Measurements from ENCODE around the gene AMOTL1.

The AMOTL1 gene

DNA sequence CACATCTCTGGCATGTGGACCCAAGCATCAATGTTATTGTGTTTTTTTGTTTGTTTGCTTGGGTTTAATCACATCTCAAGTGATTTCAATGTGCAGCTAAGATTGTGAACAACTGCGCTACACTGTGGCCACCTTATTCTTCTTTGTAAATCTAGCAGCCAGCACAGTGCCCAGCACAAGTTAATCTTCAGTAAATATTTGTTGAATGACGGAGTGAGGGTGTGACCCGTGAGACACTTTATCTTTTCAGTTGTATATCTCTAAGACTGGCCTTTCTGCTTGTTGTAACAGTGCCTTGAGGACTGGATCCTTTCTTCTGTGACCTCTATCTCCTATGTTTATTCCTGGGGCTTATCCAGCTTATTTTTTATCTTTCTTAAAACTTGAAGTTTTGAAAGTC is 21.4 kb upstream of the AMOTL1 start:
- no peak for DNase-seq (ENCODE audit: low read depth)

DNA sequence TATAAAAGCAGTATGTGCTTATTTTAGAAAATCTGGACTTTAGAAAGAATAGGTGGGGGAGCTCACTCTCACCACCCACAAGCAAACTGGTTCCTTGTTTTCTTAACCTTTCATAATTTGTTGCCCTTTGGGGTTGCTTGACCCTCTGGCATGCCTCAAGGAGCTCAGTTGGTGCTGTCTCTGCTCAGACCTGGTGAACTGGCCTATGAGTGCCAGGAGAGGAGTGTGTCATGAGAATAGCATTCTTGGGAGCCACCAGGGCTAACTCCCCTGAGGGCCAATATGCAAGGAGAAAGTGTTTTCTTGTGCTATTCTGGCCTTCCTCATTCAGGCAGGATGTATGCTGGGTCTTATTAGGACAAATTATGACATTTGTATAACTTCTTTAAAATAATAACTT is 21.0 kb upstream of the AMOTL1 start:
- DNase-seq (ENCODE audit: low read depth) = no peak

- DNase-seq (ENCODE audit: low read depth) = no peak
These were observed 20.5 kb upstream of the AMOTL1 start for GRCh38 chr11:94747601-94748041.

DNA sequence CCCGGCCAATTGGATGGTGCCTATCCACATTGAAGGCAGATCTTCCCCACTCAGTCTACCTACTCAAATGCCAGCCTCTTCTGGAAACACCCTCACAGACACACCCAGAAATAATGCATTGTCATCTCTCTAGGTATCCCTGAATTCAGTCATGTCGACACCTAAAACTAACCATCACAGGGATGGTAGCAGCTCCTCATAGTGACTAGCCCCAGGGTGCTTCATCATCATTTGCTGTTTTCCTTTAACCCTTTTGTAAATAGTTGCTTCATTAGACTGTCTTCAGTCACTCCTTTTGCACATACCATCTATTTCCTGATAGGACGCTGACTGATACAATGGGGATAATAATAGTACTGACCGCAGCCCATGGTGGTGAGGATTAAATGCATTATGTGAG is 18.8 kb upstream of the AMOTL1 start:
- no peak for DNase-seq (ENCODE audit: low read depth)

DNA sequence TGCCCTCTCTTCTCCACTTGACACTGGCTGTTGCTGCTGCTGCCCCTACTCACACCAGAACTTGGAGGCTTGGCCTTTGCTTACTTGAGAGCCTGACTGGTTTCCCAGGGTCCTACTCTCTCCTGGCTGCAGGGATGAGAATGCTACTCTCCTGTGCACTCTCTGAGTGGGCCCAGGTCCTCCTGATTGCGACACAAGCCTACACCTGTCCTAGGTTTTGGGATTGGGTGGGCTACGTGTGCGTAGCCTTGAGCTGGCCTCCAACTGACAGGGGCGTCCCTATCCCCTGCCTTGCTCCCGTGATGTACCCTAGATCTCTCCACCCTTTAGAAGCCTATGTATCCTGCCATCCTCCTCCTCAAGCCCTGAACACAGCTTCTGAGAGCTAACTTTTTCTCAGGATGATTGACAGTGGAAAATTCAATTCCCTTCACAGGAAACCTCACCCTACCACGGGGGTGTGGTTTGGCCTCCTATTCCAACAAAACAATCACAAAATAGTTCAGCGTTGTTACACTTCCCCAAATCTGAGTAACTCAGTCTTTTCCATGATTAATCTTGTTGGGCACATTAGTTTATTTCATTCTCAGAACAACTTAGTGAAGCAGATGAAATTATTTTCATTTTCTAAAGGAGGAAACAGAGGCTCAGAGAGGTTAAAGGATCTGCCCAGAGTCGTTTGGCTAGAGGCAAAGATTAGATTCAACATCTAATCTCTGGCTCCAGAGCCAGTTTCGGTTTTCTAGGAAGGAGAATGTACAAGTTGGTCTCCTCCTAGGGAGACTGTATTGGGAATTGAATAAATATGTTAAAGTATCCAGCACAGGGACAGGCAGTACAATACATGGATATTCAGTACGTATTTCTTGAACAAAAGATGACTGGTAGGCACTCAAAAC is 17.6 kb upstream of the AMOTL1 start:
- DNase-seq (ENCODE audit: low read depth) = no peak

- DNase-seq (ENCODE audit: low read depth) = no peak
These were observed 16.9 kb upstream of the AMOTL1 start for GRCh38 chr11:94751218-94751609.

- no peak for DNase-seq (ENCODE audit: low read depth)
These were observed 16.4 kb upstream of the AMOTL1 start for GRCh38 chr11:94751786-94752185.

GRCh38 chr11:94753630-94754029 is 14.5 kb upstream of the AMOTL1 start:
- no peak for DNase-seq (ENCODE audit: low read depth)

- DNase-seq (ENCODE audit: low read depth) = no peak
These were observed 13.8 kb upstream of the AMOTL1 start for GRCh38 chr11:94754335-94754734.

GRCh38 chr11:94754819-94755218 is 13.3 kb upstream of the AMOTL1 start:
- DNase-seq (ENCODE audit: low read depth) = no peak

DNA sequence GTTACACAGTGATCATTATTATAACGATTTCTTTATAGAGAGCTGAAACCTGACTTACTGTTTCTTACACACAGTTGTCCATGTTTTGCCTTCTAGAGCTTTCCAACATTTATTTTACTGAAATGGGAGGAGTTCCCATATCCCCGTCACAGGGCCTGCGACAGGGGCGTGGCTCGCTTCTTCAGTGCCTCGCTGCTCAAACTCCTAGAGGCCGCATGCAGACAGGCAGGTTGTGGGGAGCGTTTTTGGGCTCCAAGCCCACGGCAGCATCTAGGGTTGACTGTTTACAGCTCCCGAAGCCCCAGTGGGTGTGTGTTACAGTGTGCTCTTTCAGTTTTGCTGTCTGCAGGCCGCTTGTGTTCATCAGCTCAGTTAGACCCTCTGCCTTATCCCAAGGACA is 12.7 kb upstream of the AMOTL1 start:
- DNase-seq (ENCODE audit: low read depth) = no peak

DNA sequence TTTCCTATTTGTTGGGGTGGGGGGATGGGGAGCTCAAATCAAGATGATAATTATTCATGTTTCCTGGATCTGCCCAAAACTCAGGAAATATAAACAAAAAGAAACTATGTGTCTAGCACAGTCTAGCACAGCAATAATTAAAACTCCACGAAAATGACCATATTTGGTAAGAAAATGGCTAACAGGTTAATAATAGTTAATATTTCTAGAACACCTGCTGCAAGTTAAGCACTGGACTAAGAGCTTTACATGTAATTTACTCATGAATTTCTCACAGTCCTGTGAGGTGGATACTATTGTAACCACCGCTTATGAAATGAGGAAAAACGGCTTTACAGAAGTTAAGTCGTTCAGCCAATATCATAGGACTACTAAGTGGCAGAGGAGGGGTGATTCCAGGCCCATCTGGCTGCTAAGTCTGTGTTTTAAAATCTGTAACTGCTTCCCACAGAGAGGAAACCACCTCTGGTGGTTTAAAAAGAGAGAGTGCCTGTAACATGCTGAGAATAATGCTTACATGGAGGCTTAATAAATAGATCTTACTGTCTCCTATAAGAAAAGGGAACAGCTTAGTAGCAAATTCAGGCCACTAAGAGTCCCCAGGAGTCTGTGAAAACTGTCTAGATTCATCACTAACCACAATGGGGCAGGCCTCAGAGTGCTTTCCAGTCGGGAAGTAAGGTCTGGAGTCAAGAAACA is 11.0 kb upstream of the AMOTL1 start:
- DNase-seq (ENCODE audit: low read depth) = no peak

DNA sequence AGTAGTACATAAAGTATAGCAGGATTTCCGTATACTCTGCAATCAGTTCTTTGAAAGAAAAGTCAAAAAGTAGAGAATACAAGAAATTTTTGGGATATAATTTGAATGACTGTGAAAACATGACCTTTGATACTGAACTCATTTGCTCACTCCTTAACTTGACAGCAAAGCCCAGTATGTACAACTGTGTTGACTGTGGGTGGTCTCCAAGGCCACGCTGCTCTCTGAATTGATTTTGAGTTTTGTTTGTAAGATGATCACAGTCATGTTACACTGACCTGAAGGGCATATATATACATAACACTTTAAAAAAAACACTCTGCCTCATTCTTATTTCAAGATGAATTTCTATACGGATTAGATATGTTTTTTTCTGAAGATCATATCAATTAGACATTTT is 9.5 kb upstream of the AMOTL1 start:
- DNase-seq (ENCODE audit: low read depth) = no peak

GRCh38 chr11:94759522-94759921 is 8.6 kb upstream of the AMOTL1 start:
- no peak for DNase-seq (ENCODE audit: low read depth)

GRCh38 chr11:94760296-94760695 is 7.9 kb upstream of the AMOTL1 start:
- DNase-seq (ENCODE audit: low read depth) = no peak

DNA sequence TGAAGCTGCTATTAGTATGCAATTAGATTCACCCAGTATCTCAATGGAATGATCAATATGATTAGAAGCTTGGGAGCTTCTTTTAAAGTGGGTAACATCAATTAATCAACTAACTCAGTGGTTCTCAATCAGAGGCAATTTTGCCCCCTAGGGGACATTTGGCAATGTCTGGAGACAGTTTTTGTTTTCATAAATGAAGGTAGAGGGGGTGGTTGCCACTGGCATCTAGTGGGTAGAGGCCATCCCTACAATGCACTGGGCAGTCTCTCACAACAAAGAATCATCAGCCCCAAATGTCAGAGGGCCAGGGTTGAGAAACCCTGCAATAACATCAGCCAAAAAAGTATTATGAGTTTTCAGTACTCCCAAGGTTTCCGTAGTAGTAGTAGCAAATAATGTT is 5.9 kb upstream of the AMOTL1 start:
- no peak for DNase-seq (ENCODE audit: low read depth)

- no peak for DNase-seq (ENCODE audit: low read depth)
These were observed 5.2 kb upstream of the AMOTL1 start for GRCh38 chr11:94762995-94763394.

GRCh38 chr11:94766713-94767206 is 1.4 kb upstream of the AMOTL1 start:
- no peak for DNase-seq (ENCODE audit: low read depth)

- DNase-seq (ENCODE audit: low read depth) = no peak
These were observed 865 bp upstream of the AMOTL1 start for GRCh38 chr11:94767291-94767690.

DNA sequence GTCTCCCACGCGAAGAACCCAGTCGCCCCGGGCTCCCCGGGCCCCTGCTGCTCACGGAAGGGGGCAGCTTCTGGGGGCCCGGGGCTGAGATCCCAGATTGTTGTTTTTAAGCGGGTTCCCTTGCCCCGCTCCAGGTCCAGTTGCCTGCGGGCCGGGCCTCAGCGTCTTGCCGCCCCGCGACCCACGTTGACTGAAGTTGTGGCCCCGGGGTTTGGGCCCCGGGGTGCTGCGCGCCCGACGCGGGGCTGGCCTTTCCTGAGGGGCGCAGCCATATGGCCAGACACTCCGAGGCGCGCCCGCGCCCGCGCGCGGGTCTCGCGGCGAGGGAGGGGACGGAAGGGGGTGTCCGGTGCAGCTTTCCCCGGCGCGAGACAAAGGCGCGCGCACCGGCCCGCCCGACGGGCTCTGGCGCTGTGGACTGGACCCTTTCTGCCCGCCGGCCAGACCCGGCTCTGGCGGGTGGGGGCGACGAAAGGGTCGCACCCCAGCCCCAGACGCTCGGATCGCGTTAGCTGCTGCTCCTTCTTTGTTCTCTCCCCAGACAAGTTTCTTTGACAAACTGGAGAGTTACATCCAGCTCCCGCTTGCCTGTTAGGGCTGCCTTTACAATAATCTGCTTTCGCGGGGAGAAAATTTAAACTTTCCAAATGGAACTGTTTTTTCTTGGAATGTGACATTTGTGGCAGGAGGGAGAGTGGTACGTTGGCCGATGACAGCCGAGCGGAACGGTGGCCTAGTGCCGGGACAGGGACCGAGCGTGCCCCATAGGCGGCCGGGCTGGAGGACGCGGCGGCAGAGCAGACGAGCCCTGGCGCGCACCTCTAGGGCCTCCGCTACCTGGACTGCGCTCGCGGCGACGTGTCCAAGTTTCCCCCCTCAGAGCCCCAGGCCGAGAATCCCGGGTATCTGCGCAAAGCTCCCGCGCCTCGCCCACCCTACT is 716 bp downstream of the AMOTL1 start:
- DNase-seq (ENCODE audit: low read depth) = no peak

- no peak for DNase-seq (ENCODE audit: low read depth)
These were observed 1.7 kb downstream of the AMOTL1 start for GRCh38 chr11:94769880-94770279.

DNA sequence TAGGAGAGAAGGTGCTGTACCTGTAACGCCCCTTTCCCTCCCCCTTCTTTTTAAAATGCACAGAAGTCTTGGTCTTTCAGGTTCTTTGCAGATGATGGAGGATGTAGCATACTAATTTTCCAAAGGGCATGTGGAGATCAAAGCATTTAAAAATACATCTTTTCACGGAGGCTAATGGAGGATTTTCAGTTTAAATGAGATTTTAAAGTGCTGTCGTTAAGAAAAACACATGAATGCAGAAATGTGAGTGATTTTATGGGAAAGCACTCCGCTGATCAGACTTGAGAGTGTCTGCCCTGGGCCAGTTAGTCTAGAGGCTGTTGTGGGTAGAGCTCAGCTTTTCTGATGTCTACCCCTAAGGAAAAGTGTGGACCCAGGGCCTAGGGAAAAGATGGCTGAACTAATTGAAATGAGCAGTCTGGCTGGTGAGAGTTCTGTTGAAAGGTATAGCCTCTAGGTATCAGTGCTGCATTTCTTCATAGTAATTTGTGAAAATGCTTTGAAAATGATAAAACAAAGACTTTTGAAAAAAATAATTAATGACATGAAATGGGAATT is 2.5 kb downstream of the AMOTL1 start:
- no peak for DNase-seq (ENCODE audit: low read depth)
